ENCODE data around the gene TAF4. TPM values are rescaled to one million over a fixed set of nuclear protein-coding genes. Genes with fewer than 3 reads are reported as not detected.
"Not testable (repeated sequence)": the region's sequence is repeated elsewhere in the genome, so short reads cannot be mapped to it uniquely, and the experiment has no call there.

TAF4 gene
- polyA plus RNA-seq, 10 donors: 9.9 to 17.1 (median 13.4) TPM

- no peak for DNase-seq
Observed at GRCh38 chr20:62003567-62004405, 61.9 kb downstream of the TAF4 start.

GRCh38 chr20:62002882-62003480 is 62.7 kb downstream of the TAF4 start:
- no peak for DNase-seq

GRCh38 chr20:62001178-62001715 is 64.4 kb downstream of the TAF4 start:
- DNase-seq: no peak

GRCh38 chr20:61998343-61999121 is 67.1 kb downstream of the TAF4 start:
- DNase-seq: no peak

- DNase-seq: no peak
Observed at GRCh38 chr20:61997891-61998290, 67.8 kb downstream of the TAF4 start.

- DNase-seq: no peak
Observed at GRCh38 chr20:61997372-61997771, 68.3 kb downstream of the TAF4 start.

- no peak for DNase-seq
Observed at GRCh38 chr20:61994546-61994945, 71.1 kb downstream of the TAF4 start.

GRCh38 chr20:61993058-61993457 is 72.6 kb downstream of the TAF4 start:
- DNase-seq: no peak

- DNase-seq: no peak
Observed at GRCh38 chr20:61991476-61991875, 74.2 kb downstream of the TAF4 start.

GRCh38 chr20:61990484-61990883 is 75.2 kb downstream of the TAF4 start:
- DNase-seq: no peak

GRCh38 chr20:61989741-61990140 is 75.9 kb downstream of the TAF4 start:
- DNase-seq: no peak

GRCh38 chr20:61988665-61989064 is 77.0 kb downstream of the TAF4 start:
- no peak for DNase-seq

GRCh38 chr20:61986762-61987321 is 78.8 kb downstream of the TAF4 start:
- DNase-seq: no peak

- no peak for DNase-seq
Observed at GRCh38 chr20:61985096-61985495, 80.6 kb downstream of the TAF4 start.

- not testable (repeated sequence) for DNase-seq
Observed at GRCh38 chr20:61984431-61984830, 81.2 kb downstream of the TAF4 start.

- no peak for DNase-seq
Observed at GRCh38 chr20:61983965-61984364, 81.7 kb downstream of the TAF4 start.

- no peak for DNase-seq
Observed at GRCh38 chr20:61982951-61983315, 82.7 kb downstream of the TAF4 start.

- DNase-seq: no peak
Observed at GRCh38 chr20:61982191-61982950, 83.3 kb downstream of the TAF4 start.

- DNase-seq: not testable (repeated sequence)
Observed at GRCh38 chr20:61981691-61982090, 84.0 kb downstream of the TAF4 start.

- peak in 1 of 3 donors; percentile 16 for DNase-seq
Observed at GRCh38 chr20:61980647-61981583, 84.8 kb downstream of the TAF4 start.
